ENCODE measurements around the gene MAP2K1.
A peak's percentile ranks its signal among the peaks of the same experiment; 100 is the strongest.
"Not testable (repeated sequence)": the region's sequence is repeated elsewhere in the genome, so short reads cannot be mapped to it uniquely, and the experiment has no call there.

MAP2K1 gene

DNA sequence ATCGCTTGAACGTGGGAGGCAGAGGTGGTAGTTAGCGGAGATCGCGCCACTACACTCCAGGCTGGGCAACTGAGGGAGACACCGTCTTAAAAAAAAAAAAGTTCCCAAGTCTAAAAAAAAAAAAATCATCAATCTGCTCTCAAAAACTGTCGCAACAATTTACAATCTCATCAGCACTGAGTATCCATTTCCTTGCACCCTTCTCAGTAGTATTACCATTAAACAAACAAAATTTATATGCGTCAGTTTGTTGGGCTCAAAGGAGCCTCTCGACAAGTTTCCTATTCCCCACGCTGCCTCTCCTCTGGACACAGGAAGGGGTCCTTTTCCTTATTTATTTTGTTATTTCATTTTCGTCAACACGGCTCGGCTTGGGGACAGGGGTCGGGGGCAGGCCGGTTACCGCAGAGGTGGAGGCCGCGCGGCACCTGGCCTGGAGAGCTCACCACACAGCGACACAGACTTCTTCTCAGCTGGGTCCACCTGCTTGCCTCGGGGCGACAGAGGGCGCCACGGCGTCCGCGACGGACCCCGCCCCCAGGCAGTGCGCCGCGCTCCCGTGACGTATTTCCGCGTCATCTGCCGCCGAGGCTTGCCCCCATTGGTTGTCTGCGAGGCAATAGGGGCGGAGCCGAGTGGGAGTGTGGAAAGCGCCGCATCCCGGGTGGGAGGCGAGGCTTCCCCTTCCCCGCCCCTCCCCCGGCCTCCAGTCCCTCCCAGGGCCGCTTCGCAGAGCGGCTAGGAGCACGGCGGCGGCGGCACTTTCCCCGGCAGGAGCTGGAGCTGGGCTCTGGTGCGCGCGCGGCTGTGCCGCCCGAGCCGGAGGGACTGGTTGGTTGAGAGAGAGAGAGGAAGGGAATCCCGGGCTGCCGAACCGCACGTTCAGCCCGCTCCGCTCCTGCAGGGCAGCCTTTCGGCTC lies at the start of gene MAP2K1:
Gene MAP2K1 (plus strand): TSS at position 709 of the 920 bp plus-strand sequence. CDS start 436 bp downstream, outside the sequence.
- DNase-seq, result peak; percentile 78 to 99 (median 97)

DNA sequence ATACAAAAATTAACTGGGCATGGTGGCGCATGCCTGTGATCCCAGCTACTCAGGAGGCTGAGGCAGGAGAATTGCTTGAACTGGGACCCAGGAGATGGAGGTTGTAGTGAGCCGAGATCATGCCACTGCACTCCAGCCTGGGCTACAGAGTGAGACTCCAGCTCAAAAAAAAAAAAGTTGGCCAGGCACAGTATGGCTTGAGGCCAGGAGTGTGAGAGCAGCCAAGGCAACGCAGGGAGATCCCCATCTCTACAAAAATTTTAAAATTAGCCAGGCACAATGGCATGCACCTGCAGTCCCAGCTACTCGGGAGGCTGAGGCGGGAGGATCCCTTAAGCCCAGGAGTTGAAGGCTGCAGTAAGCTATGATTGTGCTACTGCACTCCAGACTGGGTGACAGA lies 38.2 kb upstream of the MAP2K1 start:
- DNase-seq, result not testable (repeated sequence)

DNA sequence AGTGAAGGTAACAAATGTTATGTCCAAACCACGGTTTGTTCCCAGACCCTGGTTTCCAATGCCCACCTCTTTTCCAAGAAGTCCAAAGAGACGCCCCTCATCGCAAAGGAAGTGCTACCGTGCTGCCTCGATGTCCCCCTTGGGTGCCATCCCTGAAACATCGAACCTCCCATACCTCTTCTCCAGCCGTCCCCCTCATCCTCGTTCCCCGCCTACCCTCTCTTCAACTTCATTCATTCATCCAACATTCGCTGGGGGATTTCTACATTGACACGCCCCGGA lies 30.7 kb upstream of the MAP2K1 start:
- no peak for DNase-seq

DNA sequence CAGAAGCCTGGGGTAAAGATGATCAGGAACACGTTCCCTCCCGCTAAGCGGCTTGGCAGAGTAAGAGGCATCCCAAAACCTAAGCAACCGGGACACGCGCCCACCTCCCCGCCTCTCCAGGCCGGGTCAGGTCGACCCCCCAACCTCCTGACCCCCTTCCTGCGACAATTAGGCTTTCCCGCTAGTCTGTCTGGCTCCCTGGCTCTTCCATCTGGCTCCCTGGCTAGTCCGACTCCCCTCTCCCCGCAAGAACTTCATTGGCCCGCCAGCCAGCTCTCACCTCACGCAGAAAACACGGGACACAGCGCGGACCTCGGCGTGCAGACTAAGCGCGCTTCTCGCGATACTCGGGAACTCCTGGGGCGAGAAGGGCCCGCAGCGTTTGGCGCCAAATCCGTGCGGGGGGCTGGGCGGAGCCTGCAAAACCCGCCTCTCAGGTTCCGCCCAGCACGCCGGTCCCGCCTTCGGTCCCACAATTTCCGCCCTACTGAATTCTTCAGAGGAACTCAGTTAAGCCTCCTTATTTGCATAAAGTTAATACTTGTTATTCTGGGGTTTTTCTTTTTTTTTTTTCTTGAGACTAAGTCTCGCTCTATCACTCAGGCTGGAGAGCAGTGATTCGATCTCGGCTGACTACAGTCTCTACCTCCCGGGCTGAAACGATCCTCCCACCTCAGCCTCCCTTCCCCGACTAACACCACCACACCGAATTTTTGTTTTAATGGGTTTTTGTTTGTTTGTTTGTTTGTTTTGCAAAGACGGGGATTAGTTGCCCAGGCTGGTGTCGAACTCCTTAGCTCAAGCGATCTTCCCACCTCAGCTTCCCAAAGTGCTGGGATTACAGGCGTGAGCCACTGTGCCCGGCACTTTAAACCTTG lies 30.1 kb upstream of the MAP2K1 start, which contains the start of gene TIPIN:
Gene TIPIN (minus strand): TSS at position 327 of the 878 bp plus-strand sequence. CDS start 3,738 bp downstream, outside the sequence.
- peak; percentile 21 to 94 (median 79) for DNase-seq

DNA sequence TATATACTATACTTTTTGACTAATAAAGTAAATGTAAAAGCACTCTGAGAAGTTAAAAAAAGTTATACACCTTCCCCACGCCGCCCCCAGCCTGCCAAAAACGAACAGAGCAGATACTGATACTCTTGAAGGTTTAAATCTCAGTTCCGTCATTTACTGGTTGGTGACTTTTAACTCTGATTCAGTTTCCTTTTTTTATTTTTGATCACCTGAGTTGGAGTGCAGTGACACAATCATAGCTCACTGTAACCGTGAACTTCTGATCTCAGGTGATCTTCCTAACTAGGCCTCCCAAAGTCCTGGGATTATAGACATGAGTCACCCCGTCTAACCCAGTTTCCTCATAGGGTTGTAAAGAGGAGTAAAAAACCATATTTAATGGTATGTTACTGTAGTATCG lies 27.0 kb upstream of the MAP2K1 start:
- no peak for DNase-seq

DNA sequence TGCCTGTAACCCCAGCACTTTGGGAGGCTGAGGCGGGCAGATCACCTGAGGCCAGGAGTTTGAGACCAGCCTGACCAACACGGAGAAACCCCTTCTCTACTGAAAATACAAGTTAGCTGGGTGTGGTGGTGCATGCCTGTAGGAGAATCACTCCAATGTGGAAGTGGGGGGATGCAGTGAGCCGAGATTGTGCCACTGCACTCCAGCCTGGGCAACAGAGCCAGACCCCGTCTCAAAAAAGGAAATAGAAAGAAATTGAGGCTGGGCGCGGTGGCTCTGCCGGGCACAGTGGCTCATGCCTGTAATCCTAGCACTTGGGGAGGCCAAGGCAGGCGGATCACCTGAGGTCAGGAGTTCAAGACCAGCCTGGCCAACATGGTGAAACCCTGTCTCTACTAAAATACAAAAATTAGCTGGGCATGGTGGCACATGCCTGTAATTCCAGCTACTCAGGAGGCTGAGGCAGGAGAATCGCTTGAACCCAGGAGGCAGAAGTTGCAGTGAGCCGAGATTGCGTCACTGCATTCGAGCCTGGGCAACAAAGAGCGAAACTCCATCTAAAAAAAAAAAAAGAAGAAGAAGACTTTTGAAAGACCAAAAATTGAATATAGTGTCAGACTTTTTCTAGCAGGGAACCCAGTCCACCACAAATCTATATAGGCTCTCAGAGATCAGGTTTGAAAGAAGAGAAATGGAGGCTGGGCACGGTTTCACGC lies 24.8 kb upstream of the MAP2K1 start:
- not testable (repeated sequence) for DNase-seq

DNA sequence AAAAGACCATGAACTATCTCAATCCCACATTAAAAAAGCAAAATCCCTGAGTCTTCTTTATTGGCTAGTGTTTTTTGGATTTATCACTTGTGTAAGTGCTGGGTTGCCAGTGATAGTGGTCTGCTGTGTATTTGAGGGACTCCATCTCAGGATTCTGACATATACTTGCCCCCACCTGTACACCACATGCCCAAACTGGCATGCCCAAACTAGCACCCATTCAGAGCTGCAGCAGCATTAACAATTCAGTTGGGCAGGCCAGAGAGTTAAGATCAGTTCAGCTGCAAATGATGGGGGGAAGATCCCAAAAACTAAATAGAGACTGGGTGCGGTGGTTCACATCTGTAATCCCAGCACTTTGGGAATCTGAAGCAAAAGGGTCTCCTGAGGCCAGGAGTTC lies 23.9 kb upstream of the MAP2K1 start:
- DNase-seq, result no peak

DNA sequence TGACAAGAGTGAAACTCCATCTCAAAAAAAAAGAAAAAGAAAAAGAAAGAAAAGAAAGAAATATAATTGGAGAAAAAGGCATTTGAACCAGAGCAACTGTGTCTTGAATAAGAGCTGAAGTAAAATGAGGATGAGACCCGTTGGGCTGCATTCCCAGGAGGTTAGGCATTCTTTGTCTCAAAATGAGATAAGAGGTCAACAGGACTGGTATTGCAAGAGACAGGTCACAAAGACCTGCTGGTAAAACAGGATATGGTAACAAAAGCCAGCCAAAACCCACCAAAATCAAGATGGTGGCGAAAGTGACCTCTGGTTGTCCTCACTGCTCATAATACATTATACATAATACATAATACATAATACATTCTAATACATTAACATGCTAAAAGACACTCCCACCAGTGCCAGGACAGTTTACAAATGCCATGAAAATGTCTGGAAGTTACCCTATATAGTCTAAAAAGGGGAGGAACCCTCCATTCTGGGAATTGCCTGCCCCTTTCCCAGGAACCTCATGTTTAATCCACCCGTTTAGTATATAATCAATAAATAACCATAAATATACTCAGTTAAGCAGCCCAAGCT lies 21.7 kb upstream of the MAP2K1 start:
- no peak for DNase-seq

DNA sequence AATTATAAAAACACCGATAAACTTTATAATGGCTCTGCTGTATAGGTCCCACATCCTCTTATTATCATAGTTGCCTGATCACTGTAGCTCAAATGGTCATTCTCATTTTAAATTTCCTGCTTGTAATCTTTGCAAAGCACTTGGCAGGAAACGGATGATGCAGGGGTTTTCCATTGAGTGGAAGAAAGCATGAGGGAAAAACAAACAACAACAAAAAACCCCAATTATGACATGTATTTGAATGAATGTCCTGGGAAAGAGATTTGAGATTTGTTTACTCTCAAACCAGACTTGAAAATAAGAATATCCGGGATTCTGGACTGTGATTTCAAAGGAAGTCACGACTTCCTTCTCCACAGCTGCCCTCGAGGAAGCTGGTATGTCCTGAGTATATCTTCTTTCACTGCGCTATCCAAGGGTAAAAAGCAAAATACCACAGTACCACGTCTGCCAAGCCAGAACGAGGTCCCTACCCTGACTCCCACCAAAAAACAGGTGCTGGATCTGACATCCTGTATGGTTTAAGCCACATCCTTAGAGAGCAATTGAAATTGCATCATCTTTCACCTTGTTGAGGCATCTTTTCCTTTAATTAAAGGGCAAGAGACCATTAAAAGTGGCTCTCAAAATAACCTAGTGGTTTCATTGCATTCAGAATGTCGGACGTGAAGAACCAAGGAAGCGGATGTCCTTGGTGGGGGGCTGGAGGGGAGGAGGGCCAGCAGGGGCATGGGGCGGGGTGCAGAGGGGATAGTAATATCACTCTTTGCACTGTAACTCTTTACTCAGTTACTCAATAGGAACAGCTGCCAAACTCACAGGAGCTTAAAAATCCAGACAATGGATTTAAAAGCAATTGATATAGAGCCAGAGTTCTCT lies 16.7 kb upstream of the MAP2K1 start:
- DNase-seq, result no peak

DNA sequence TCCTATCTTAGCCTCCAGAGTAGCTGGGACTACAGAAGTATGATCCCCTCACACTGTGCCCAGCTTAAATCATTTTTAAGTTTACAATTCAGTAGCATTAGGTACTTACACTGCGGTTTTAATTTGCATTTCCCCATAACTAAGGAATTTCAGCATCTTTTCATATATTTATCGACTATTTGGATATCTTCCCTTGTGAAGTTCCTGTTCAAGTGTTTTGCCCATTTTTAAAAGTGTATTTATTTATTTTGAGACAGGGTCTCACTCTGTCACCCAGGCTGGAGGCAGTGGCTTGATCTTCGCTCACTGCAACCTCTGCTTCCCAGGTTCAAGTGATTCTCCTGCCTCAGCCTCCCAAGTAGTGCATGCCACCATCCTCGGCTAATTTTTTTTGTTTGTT lies 12.5 kb upstream of the MAP2K1 start:
- no peak for DNase-seq

DNA sequence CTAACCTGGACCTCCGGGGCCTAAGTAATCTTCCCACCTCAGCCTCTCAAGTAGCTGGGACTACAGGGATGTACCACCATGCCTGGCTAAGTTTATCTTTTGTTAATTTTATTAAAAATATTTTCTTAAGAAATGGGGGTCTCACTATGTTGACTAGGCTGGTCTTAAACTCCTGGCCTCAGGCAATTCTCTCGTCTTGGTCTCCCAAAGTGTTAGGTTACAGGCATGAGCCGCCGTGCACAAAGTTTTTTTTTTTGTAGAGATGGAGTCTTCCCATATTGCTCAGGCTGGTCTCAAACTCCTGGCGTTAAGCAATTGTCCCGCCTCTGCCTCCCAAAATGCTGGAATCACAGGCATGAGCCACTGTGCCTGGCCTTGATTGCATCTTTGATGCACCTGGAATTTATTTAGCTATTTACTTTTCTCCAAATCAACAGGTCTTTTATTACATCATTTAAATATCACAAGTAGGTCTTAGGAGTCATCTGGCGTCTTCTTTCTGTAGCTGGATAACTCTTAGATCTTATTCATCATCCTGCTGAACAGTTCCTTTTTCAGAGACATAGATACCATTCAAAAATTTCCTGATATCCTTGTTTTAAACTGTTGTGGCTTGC lies 7.8 kb upstream of the MAP2K1 start:
- DNase-seq, result no peak

DNA sequence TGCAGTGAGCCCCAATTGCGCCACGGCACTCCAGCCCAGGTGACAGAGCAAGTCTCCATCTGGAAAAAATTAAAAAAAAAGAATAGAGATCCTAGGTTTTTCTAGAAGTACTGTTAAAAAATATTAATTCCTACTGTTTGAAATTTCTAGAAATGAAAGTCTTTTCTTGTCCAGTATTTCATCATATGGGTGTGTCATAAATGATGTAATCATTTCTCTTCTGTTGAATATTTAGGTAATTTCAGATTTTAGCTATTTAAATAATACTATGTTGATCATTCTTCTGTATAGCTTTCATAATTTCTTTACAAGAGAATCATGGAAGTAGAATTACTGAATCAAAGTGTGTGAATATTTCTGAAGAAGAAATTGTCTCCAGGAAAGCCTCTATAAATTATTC lies 5.3 kb upstream of the MAP2K1 start:
- not testable (repeated sequence) for DNase-seq

DNA sequence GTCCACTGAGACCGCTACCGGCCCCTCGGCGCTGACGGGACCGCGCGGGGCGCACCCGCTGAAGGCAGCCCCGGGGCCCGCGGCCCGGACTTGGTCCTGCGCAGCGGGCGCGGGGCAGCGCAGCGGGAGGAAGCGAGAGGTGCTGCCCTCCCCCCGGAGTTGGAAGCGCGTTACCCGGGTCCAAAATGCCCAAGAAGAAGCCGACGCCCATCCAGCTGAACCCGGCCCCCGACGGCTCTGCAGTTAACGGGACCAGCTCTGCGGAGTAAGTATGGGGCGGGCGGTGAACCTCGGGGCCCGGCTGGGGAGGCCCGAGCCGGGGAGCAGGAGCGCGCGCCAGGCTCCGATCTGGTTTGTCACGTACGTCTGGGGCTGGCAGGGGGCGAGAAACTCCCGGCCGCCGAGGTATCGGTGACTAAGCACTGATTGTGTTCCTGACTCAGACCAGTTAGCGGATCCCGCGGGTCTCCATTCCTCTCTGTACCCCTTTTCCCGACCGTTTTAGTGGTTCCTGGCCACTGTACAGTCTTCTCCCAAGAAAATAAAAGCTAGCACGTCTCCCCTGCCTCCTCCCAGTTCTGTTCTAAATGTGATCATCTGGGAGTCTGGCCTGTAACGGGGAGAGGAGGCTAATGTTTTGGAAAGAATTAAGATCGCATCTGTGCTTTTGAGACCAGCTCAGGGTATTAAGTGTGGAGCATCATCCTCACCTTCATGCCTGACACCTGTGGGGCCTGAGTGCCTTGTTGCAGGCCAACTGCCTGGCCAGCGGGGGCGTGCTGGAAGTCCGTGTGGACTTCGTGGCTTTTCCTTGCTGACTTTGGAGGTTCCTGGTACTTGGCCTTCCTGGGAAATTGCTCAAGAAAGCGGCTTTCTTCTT lies 691 bp downstream of the MAP2K1 start:
- DNase-seq, result peak in 42 of 58 donors; percentile 4 to 61 (median 36)

DNA sequence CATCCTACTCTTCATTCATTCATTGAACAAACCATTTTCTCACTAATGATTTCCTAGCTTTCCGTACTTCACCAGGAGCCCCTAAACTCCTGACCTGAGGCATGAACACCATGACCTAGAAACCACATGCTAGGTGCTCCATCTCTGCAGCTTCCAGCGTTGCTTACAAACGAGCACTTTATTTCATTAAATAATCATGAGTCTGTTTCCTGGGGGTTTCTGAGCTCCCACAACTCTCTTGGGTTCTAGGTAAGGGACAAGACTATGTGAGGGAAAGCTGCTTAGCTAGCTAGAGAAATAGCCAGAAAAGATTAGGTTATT lies 1.3 kb downstream of the MAP2K1 start:
- DNase-seq, result no peak

DNA sequence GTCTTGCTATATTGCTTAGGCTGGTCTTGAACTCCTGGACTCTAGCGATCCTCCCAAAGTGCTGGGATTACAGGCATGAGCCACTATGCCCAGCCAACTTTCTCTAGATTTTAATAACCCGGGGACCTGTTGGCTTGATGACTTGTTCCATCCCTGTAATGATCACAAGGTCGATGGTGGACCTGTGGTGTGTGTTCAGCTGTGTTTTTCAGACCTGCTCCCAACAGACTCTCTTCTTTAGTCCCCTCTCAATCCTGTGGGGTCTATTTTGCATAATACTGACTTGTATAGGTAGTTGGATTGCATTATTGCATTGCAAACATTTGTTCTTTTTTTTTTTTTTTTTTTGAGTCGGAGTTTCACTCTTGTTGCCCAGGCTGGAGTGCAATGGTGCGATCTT lies 1.9 kb downstream of the MAP2K1 start:
- DNase-seq, result no peak

DNA sequence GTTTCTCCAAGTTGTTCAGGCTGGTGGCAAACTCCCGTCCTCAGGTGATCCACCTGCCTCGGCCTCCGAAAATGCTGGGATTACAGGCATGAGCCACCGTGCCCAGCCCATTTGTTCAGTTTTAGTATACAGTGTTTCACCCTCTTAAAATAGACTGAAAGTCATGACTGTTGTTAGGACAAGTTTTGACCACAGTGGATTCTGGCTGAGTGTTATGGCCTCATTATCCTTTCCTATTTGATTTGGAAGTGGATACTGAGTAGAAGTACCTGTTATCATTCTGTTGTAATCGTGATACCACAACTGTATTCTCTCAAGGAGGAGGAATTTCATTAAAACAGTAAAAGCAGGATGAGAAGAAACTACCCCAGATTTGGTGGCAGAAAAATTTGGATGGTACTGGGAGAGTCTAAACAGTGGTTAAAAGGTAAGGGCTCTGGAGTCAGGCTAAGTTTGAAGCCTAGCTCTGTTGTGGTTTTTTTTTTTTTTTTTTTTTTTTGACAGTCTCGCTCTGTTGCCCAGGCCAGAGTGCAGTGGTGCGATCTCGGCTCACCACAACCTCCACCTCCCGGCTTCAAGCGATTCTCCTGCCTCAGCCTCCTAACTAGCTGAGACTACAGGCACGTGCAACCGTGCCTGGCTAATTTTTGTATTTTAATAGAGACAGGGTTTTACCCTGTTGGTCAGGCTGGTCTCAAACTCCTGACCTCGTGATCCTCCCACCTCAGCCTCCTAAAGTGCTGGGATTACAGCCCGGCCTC lies 2.6 kb downstream of the MAP2K1 start:
- no peak for DNase-seq

DNA sequence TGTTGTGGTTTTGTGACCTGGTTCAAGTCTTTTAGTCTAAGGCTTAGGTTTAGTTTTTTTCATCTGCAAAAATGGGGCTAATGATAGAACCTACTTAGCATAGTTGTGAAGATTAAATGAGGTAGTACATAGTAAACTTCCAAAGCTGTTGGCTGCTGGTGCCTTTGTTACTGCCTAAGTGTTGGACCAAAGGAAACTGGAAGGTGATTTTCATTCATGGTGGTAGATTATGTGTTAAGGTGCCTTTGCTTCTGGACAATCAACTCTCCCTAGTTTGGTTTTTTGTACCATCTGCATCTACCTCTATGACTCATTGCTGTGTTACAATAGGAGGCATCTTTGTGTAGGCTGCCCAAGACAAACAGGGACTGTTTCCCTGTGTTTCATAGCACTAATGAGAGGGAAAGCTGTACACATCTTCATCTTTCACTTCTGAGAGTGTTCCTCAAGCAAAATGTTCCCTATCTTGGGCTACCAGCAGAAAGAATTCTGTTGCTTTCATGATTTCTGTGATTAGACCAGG lies 3.2 kb downstream of the MAP2K1 start:
- no peak for DNase-seq

DNA sequence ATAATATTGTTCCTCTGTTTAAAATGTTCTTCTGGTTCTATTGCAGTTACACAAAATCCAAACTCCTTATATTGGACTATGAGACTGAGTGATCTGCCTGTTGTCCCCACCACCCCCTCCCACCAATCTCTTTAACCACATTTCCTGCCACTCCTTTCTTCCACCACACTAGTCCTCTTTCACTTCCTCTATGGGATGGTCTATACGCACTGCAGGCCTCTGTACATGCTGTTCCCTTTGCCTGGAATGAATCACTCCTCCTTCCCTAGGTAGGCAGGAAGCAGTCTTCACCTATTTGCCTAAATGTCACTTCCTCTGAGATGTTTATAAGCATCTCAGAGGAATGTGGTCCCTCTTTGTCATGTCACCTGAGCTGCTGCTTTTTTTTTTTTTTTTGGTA lies 4.0 kb downstream of the MAP2K1 start:
- DNase-seq, result peak in 1 of 58 donors; percentile 2
